CD14-positive monocyte (primary cell): ENCODE measurements around the gene MCOLN3. TPM values are rescaled to one million over a fixed set of nuclear protein-coding genes. Genes with fewer than 3 reads are reported as not detected.

ENCODE experiments used
- DNase-seq, 3 donors: peaks; one replicate each; pipeline ENCODE4 v3.0.0-alpha.2; 2011 to 2022
- H2AFZ ChIP-seq: 2 replicates; pipeline ENCODE4 v1.6.0; 2012; ENCODE audit warnings: mild to moderate bottlenecking, low read depth, low read length, inconsistent platforms; ENCODE audit not compliant: insufficient read depth, poor library complexity, severe bottlenecking
- H3K27ac ChIP-seq, 2 donors: 1 replicate in 1 of 2; 2 replicates in 1 of 2; pipeline ENCODE4 v1.5.1; 2012 to 2013; ENCODE audit warnings: low read length in 2 of 2, control low read depth in 1 of 2, inconsistent platforms in 1 of 2, low read depth in 1 of 2, mild to moderate bottlenecking in 1 of 2
- H3K27me3 ChIP-seq, 2 donors: one replicate each; pipeline versions ENCODE4 v1.6.0 to v1.6.1; 2011 to 2013; ENCODE audit warnings: low read length in 2 of 2; ENCODE audit not compliant: control insufficient read depth in 2 of 2, insufficient read depth in 2 of 2
- H3K36me3 ChIP-seq, 2 donors: replicated peaks in 1 of 2; 1 replicate in 1 of 2; 2 replicates in 1 of 2; pipeline versions ENCODE4 v1.5.1 to v1.6.1; 2012 to 2013; ENCODE audit warnings: low read length in 2 of 2, control low read depth in 1 of 2, inconsistent platforms in 1 of 2, mild to moderate bottlenecking in 1 of 2; ENCODE audit not compliant: insufficient read depth in 2 of 2, control insufficient read depth in 1 of 2
- H3K4me1 ChIP-seq, 2 donors: 1 replicate in 1 of 2; 2 replicates in 1 of 2; pipeline versions ENCODE4 v1.5.1 to v1.6.1; 2012 to 2013; ENCODE audit warnings: low read length in 2 of 2, control low read depth in 1 of 2, inconsistent platforms in 1 of 2, mild to moderate bottlenecking in 1 of 2, moderate library complexity in 1 of 2; ENCODE audit not compliant: insufficient read depth in 2 of 2, control insufficient read depth in 1 of 2
- H3K4me2 ChIP-seq: replicated peaks from 2 replicates; pipeline ENCODE3; 2012; ENCODE audit warnings: low read length, moderate library complexity, mild to moderate bottlenecking; ENCODE audit not compliant: poor library complexity, severe bottlenecking; ENCODE audit errors: extremely low read depth
- H3K4me3 ChIP-seq, 3 experiments: fragments of 200-600 bp in 1 of 3; sonication (generic) in 1 of 3; replicated peaks in 1 of 3; 1 replicate in 2 of 3; 2 replicates in 1 of 3; pipeline ENCODE4 v1.5.1; 2011 to 2013; ENCODE audit warnings: low read length in 3 of 3, mild to moderate bottlenecking in 3 of 3, control low read depth in 2 of 3, low read depth in 2 of 3, inconsistent platforms in 1 of 3, moderate library complexity in 1 of 3
- H3K79me2 ChIP-seq: 2 replicates; pipeline ENCODE4 v1.6.0; 2012; ENCODE audit warnings: mild to moderate bottlenecking, control low read depth, inconsistent platforms, low read length, moderate library complexity; ENCODE audit not compliant: insufficient read depth
- H3K9ac ChIP-seq: 2 replicates; pipeline ENCODE4 v1.6.0; 2017; ENCODE audit warnings: low read length, mild to moderate bottlenecking; ENCODE audit not compliant: insufficient read depth, poor library complexity, severe bottlenecking
- H3K9me3 ChIP-seq, 2 donors: replicated peaks in 1 of 2; 1 replicate in 1 of 2; 2 replicates in 1 of 2; pipeline versions ENCODE4 v1.5.1 to v1.6.1; 2012 to 2013; ENCODE audit warnings: low read length in 2 of 2, control low read depth in 1 of 2; ENCODE audit not compliant: control insufficient read depth in 1 of 2, insufficient read depth in 1 of 2
- H4K20me1 ChIP-seq: 2 replicates; pipeline ENCODE4 v1.6.0; 2012; ENCODE audit warnings: mild to moderate bottlenecking, low read length, control low read depth, moderate library complexity; ENCODE audit not compliant: insufficient read depth
- H3K27ac Mint-ChIP-seq, 7 donors: one replicate each; pipeline ENCODE4 v1.8.0; 2020; ENCODE audit warnings: mild to moderate bottlenecking in 7 of 7, mixed read lengths in 7 of 7, moderate library complexity in 6 of 7, inconsistent platforms in 2 of 7
- H3K27me3 Mint-ChIP-seq, 3 donors: one replicate each; pipeline ENCODE4 v1.8.0; 2021 to 2022; ENCODE audit warnings: low read depth in 3 of 3, mild to moderate bottlenecking in 3 of 3, mixed read lengths in 3 of 3, moderate library complexity in 3 of 3, inconsistent platforms in 1 of 3
- H3K36me3 Mint-ChIP-seq, 2 donors: one replicate each; pipeline ENCODE4 v1.8.0; 2020; ENCODE audit warnings: mixed read lengths in 2 of 2, inconsistent platforms in 1 of 2, mild to moderate bottlenecking in 1 of 2
- H3K4me1 Mint-ChIP-seq: one replicate; pipeline ENCODE4 v1.8.0; 2020; ENCODE audit warnings: mild to moderate bottlenecking, mixed read lengths
- H3K4me3 Mint-ChIP-seq, 2 donors: one replicate each; pipeline ENCODE4 v1.8.0; 2020; ENCODE audit warnings: mild to moderate bottlenecking in 2 of 2, mixed read lengths in 2 of 2, moderate library complexity in 1 of 2
- H3K9me3 Mint-ChIP-seq, 7 donors: one replicate each; pipeline ENCODE4 v1.8.0; 2020 to 2022; ENCODE audit warnings: mixed read lengths in 7 of 7, mild to moderate bottlenecking in 6 of 7, moderate library complexity in 6 of 7, inconsistent platforms in 2 of 7
- WGBS: methylation state at CpG from one replicate; pipeline ENCODE4 v1.1.5; 2013; ENCODE audit warnings: missing lambda C conversion rate; ENCODE audit not compliant: insufficient coverage; 5-methylcytosine and 5-hydroxymethylcytosine counted together
- intact Hi-C, 2 donors: fragments of 100-400 bp; cut with micrococcal nuclease; formaldehyde crosslinking; loops; one replicate each; pipeline versions ENCODE4 v1.15.0 to v1.15.1; 2023
- polyA plus RNA-seq, 3 donors: library from polyadenylated mRNA; depleted of rRNA in 1 of 3; unstranded in 2 of 3; stranded (reverse) in 1 of 3; fragments of 300-500 nt in 2 of 3; fragments of >200 nt in 1 of 3; fragmentation: Illumina TruSeq in 2 of 3; gene quantifications; 1 replicate in 2 of 3; 2 replicates in 1 of 3; pipeline ENCODE4 v1.2.3, GENCODE V29; 2012 to 2021
- TF ChIP-seq, protein P1 (sequence below): fragments of 200-600 bp; IDR thresholded peaks from one replicate; pipeline ENCODE4 v1.8.0; 2022; ENCODE audit warnings: antibody characterized with exemption, mild to moderate bottlenecking

The MCOLN3 gene
- polyA plus RNA-seq, 3 donors, result 0.03 TPM; not detected in 2

DNA sequence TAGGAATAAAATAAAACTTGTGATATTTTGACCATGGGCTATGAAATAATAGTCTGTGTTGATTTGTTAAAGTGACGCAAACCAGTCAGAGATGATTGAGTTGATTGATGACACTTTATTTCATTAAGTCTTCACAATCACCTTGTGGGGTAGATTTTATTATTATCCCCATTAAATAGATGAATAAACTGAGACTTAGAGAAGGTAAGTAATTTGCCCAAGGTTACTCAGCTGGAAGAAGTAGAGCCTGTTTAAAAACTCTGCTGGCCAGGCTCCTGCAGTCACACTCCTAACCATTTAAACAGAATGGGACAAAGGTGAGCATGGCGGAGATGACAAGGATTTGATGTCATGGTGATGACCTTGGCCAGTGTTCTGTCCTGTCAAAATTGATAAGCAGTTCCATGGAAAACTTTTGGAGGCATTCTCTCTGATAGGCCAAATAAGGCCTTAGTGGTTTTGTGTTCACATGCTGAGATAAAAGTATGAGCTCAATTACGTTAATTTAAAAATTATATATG is 22.7 kb upstream of the MCOLN3 start:
- intact Hi-C loops, result no loop called here
- Mint-ChIP-seq H3K27me3 (peaks cover 0 to 1% (median 0%) of the 10 kb centered on the region in 3 donors), H3K36me3 (no peaks in the 10 kb centered on the region), H3K27ac (no peak overlapping the region), H3K9me3 (peaks cover 0 to 14% (median 8%) of the 10 kb centered on the region in 7 donors), H3K4me1 (no peaks in the 10 kb centered on the region), H3K4me3 (no peak overlapping the region)
- H2AFZ ChIP-seq, result no peak overlapping the region
- peaks cover 0 to 6% of the 10 kb centered on the region in 2 donors for H3K9me3 ChIP-seq
- no peaks in the 10 kb centered on the region for H3K4me1 ChIP-seq
- TF ChIP-seq, protein P1, sequence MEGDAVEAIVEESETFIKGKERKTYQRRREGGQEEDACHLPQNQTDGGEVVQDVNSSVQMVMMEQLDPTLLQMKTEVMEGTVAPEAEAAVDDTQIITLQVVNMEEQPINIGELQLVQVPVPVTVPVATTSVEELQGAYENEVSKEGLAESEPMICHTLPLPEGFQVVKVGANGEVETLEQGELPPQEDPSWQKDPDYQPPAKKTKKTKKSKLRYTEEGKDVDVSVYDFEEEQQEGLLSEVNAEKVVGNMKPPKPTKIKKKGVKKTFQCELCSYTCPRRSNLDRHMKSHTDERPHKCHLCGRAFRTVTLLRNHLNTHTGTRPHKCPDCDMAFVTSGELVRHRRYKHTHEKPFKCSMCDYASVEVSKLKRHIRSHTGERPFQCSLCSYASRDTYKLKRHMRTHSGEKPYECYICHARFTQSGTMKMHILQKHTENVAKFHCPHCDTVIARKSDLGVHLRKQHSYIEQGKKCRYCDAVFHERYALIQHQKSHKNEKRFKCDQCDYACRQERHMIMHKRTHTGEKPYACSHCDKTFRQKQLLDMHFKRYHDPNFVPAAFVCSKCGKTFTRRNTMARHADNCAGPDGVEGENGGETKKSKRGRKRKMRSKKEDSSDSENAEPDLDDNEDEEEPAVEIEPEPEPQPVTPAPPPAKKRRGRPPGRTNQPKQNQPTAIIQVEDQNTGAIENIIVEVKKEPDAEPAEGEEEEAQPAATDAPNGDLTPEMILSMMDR, result no peak
- H3K27me3 ChIP-seq, result no peaks in the 10 kb centered on the region
- WGBS, result 100% methylated on average over 1 of the region's 3 CpGs
- no peak overlapping the region for H3K27ac ChIP-seq
- H3K36me3 ChIP-seq, result no peaks in the 10 kb centered on the region
- H3K4me3 ChIP-seq, result no peak overlapping the region
- no peaks in the 10 kb centered on the region for H3K79me2 ChIP-seq
- H3K9ac ChIP-seq, result no peak overlapping the region
- no peaks in the 10 kb centered on the region for H4K20me1 ChIP-seq
- no peak overlapping the region for H3K4me2 ChIP-seq
- DNase-seq, result no peak

DNA sequence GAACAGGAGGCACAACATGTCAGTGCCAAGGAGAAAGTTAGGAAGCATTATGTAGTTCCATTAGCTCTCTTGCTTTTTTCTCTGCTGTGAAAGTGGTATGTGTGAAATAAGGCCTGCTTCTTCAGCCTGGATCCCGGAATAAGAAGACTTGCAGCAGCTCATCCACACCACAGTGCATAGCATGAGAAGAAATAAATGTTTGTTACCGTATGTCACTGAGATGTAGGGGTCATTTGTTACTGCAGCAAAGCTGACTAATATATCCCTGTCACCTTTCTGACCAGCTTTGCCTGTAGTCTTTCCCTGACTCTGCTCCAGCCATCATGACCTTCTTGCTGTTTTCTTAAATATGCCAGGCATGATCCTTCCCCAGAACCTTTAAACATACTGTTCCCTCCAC is 20.5 kb upstream of the MCOLN3 start:
- no peak overlapping the region for H3K4me3 ChIP-seq
- no peak overlapping the region for H2AFZ ChIP-seq
- no peaks in the 10 kb centered on the region for H3K4me1 ChIP-seq
- no peak overlapping the region for H3K4me3 Mint-ChIP-seq
- intact Hi-C loops, result loop anchor here in 1 of 2 donors (10.0 kb wide), 1 partner anchor 186 kb away; the partner anchor contains the start of gene C1orf52
- no peak overlapping the region for H3K9ac ChIP-seq
- H3K27ac ChIP-seq, result no peak overlapping the region
- H3K27me3 Mint-ChIP-seq, result peaks cover 0 to 1% (median 0%) of the 10 kb centered on the region in 3 donors
- H3K36me3 Mint-ChIP-seq, result no peaks in the 10 kb centered on the region
- H3K9me3 ChIP-seq, result no peaks in the 10 kb centered on the region
- H3K27me3 ChIP-seq, result no peaks in the 10 kb centered on the region
- TF ChIP-seq, protein P1, result no peak
- H3K27ac Mint-ChIP-seq, result no peak overlapping the region
- no peaks in the 10 kb centered on the region for H4K20me1 ChIP-seq
- H3K9me3 Mint-ChIP-seq, result peaks cover 0 to 3% (median 0%) of the 10 kb centered on the region in 7 donors
- no peaks in the 10 kb centered on the region for H3K79me2 ChIP-seq
- DNase-seq, result no peak
- no peaks in the 10 kb centered on the region for H3K4me1 Mint-ChIP-seq
- 100% methylated on average over 1 of the region's 2 CpGs for WGBS
- no peaks in the 10 kb centered on the region for H3K36me3 ChIP-seq
- no peak overlapping the region for H3K4me2 ChIP-seq
